SK-N-MC (cell line): ENCODE results near the gene AFF3.
"Not testable (repeated sequence)": the region's sequence is repeated elsewhere in the genome, so short reads cannot be mapped to it uniquely, and the experiment has no call there.

Experiments
- EZH2 ChIP-seq: fragments of 200-600 bp; sonication (generic); IDR thresholded peaks from one replicate; pipeline ENCODE4 v1.6.1; 2017; ENCODE audit warnings: antibody characterized with exemption
- FOXP2 ChIP-seq: optimal IDR thresholded peaks from 2 replicates; pipeline ENCODE3; 2011; ENCODE audit warnings: mild to moderate bottlenecking, moderate library complexity; ENCODE audit not compliant: insufficient read depth; ENCODE audit errors: extremely low read length, control extremely low read depth
- POLR2AphosphoS5 ChIP-seq: IDR thresholded peaks from 2 replicates; pipeline ENCODE4 v1.6.1; 2012; ENCODE audit warnings: mild to moderate bottlenecking, low read depth, low read length, borderline replicate concordance

GRCh38 chr2:99773642-99774041 lies 368.7 kb downstream of the AFF3 start:
- TF ChIP-seq POLR2AphosphoS5, EZH2, FOXP2: not testable (repeated sequence)
